Vagina (tissue), 2 donors: ENCODE data around the gene PALLD. TPM values are rescaled to one million over a fixed set of nuclear protein-coding genes. Genes with fewer than 3 reads are reported as not detected.

Experiments
- DNase-seq, 2 donors: peaks; one replicate each; pipeline ENCODE4 v3.0.0-alpha.2; 2017; ENCODE audit errors: extremely low spot score in 2 of 2
- H3K27ac ChIP-seq: fragments of 200-600 bp; sonication (generic); one replicate; pipeline ENCODE4 v1.5.1; 2019
- H3K27me3 ChIP-seq: fragments of 200-600 bp; sonication (generic); one replicate; pipeline ENCODE4 v1.5.1; 2019
- H3K36me3 ChIP-seq, 2 donors: fragments of 200-600 bp; sonication (generic); one replicate each; pipeline ENCODE4 v1.5.1; 2017 to 2019
- H3K4me1 ChIP-seq: fragments of 200-600 bp; sonication (generic); one replicate; pipeline ENCODE4 v1.5.1; 2019
- H3K4me3 ChIP-seq, 2 donors: fragments of 200-600 bp; sonication (generic); 1 replicate in 1 of 2; 2 replicates in 1 of 2; pipeline ENCODE4 v1.5.1; 2016 to 2019
- H3K9me3 ChIP-seq: fragments of 200-600 bp; sonication (generic); one replicate; pipeline ENCODE4 v1.5.1; 2019
- POLR2A ChIP-seq, 2 donors: fragments of 450-650 bp; IDR thresholded peaks; one replicate each; pipeline ENCODE4 v1.6.1; 2017; ENCODE audit warnings: antibody characterized with exemption in 2 of 2, mild to moderate bottlenecking in 2 of 2, moderate library complexity in 2 of 2
- POLR2AphosphoS5 ChIP-seq, 2 donors: sonication (generic); formaldehyde crosslinking; IDR thresholded peaks; one replicate each; pipeline ENCODE4 v1.9.0; 2017; ENCODE audit warnings: antibody characterized with exemption in 2 of 2, mild to moderate bottlenecking in 2 of 2, low read depth in 1 of 2; ENCODE audit not compliant: insufficient read depth in 1 of 2
- intact Hi-C: fragments of 100-400 bp; cut with DNase I; formaldehyde crosslinking; loops from one replicate; pipeline ENCODE4 v1.15.1; 2023
- total RNA-seq: library from RNA; depleted of rRNA; stranded (reverse); fragments of >200 nt; gene quantifications from one replicate; pipeline ENCODE4 v1.2.3, GENCODE V29; 2016
- TF ChIP-seq, protein P1 (sequence below), 3 experiments: fragments of 450-650 bp in 2 of 3; fragments of 200-600 bp in 1 of 3; sonication (generic) in 1 of 3; IDR thresholded peaks; one replicate each; pipeline ENCODE4 v1.5.1; 2017 to 2019; ENCODE audit warnings: antibody characterized with exemption in 3 of 3, mild to moderate bottlenecking in 2 of 3, moderate library complexity in 2 of 3

PALLD gene
- total RNA-seq, 1 donor from 2014 or later, result 229 TPM

DNA sequence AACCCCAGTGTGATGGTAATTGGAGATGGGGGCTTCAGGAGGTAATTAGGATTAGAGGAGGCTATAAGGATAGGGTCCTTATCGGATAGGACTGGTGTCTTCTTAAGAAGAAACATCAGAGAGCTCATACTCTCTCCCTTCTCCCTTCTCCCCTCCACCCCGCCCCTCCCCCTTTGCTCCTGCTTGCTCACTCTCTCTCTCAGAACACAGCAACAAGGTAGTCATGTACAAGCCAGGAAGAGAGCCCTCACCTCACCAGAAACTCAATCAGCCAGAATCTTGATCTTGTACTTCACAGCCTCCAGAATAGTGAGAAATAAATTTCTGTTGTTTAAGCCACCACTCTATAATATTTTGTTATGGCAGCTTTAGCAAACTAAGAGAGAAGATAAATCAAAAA lies 21.1 kb upstream of the PALLD start:
- Histone ChIP-seq H3K9me3 (no peaks in the 10 kb centered on the region), H3K4me1 (peaks cover 15% of the 10 kb centered on the region), H3K36me3 (peaks cover 0 to 7% of the 10 kb centered on the region in 2 donors), H3K27me3 (no peaks in the 10 kb centered on the region), H3K4me3 (no peak overlapping the region), H3K27ac (no peak overlapping the region)
- intact Hi-C loops, result no loop called here
- no peak for DNase-seq
- TF ChIP-seq, protein P1, sequence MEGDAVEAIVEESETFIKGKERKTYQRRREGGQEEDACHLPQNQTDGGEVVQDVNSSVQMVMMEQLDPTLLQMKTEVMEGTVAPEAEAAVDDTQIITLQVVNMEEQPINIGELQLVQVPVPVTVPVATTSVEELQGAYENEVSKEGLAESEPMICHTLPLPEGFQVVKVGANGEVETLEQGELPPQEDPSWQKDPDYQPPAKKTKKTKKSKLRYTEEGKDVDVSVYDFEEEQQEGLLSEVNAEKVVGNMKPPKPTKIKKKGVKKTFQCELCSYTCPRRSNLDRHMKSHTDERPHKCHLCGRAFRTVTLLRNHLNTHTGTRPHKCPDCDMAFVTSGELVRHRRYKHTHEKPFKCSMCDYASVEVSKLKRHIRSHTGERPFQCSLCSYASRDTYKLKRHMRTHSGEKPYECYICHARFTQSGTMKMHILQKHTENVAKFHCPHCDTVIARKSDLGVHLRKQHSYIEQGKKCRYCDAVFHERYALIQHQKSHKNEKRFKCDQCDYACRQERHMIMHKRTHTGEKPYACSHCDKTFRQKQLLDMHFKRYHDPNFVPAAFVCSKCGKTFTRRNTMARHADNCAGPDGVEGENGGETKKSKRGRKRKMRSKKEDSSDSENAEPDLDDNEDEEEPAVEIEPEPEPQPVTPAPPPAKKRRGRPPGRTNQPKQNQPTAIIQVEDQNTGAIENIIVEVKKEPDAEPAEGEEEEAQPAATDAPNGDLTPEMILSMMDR (IDR thresholded peaks at IDR 0.05), result no peak
- TF ChIP-seq POLR2AphosphoS5 (IDR thresholded peaks at IDR 0.05; ENCODE audit: insufficient read depth in 1 of 2, low read depth in 1 of 2) (no peak), POLR2A (IDR thresholded peaks at IDR 0.05) (no peak)

- Histone ChIP-seq H3K36me3 (no peaks in the 10 kb centered on the region), H3K9me3 (no peaks in the 10 kb centered on the region), H3K4me3 (no peak overlapping the region), H3K4me1 (peaks cover 23% of the 10 kb centered on the region), H3K27ac (no peak overlapping the region), H3K27me3 (no peaks in the 10 kb centered on the region)
- TF ChIP-seq, protein P1 (IDR thresholded peaks at IDR 0.05), result no peak
- TF ChIP-seq POLR2A (IDR thresholded peaks at IDR 0.05) (no peak), POLR2AphosphoS5 (IDR thresholded peaks at IDR 0.05; ENCODE audit: insufficient read depth in 1 of 2, low read depth in 1 of 2) (no peak)
- no peak for DNase-seq
- intact Hi-C loops, result no loop called here
Observed at GRCh38 chr4:168478868-168479267, 18.0 kb upstream of the PALLD start.

- H3K4me1 ChIP-seq, result peaks cover 23% of the 10 kb centered on the region
- intact Hi-C loops, result loop anchor here (5.0 kb wide), 1 partner anchor 159 kb away; no protein-coding TSS in a partner anchor
- peak overlapping the region; percentile 99 for H3K27ac ChIP-seq
- H3K9me3 ChIP-seq, result no peaks in the 10 kb centered on the region
- H3K4me3 ChIP-seq, result peak overlapping the region; percentile 80 to 94
- no peaks in the 10 kb centered on the region for H3K27me3 ChIP-seq
- DNase-seq, result no peak
- TF ChIP-seq POLR2A (IDR thresholded peaks at IDR 0.05), result no peak
- peak in 1 of 2 donors; percentile 58 for TF ChIP-seq POLR2AphosphoS5 (IDR thresholded peaks at IDR 0.05; ENCODE audit: insufficient read depth in 1 of 2, low read depth in 1 of 2)
- no peaks in the 10 kb centered on the region for H3K36me3 ChIP-seq
Observed at GRCh38 chr4:168480931-168481611, 15.8 kb upstream of the PALLD start.

DNA sequence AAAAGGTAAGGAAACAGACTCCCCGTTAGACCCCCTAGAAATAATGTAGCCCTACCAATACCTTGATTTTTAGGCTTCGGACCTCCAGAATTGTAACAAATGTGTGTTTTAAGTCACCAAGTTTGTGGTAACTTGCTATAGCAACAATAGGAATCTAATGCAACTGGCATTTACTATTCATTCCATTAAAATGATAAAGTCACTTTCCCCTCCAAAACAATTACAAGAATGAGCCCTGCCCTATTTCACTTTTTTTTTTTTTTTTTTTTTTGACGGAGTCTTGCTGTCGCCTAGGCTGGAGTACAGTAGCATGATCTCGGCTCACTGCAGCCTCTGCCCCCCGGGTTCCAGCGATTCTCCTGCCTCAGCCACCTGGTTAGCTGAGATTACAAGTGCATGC lies 13.0 kb upstream of the PALLD start:
- Histone ChIP-seq H3K4me3 (no peak overlapping the region), H3K36me3 (no peaks in the 10 kb centered on the region), H3K9me3 (no peaks in the 10 kb centered on the region), H3K4me1 (peaks cover 17% of the 10 kb centered on the region), H3K27me3 (no peaks in the 10 kb centered on the region), H3K27ac (no peak overlapping the region)
- intact Hi-C loops, result loop anchor here (5.0 kb wide), 1 partner anchor 162 kb away; no protein-coding TSS in a partner anchor
- TF ChIP-seq POLR2A (IDR thresholded peaks at IDR 0.05), result no peak
- DNase-seq, result no peak

GRCh38 chr4:168484626-168485025 lies 12.2 kb upstream of the PALLD start:
- Histone ChIP-seq H3K36me3 (no peaks in the 10 kb centered on the region), H3K4me3 (no peak overlapping the region), H3K4me1 (peaks cover 9% of the 10 kb centered on the region), H3K27ac (no peak overlapping the region), H3K9me3 (no peaks in the 10 kb centered on the region), H3K27me3 (no peaks in the 10 kb centered on the region)
- intact Hi-C loops, result loop anchor here (5.0 kb wide), 1 partner anchor 162 kb away; no protein-coding TSS in a partner anchor
- no peak for DNase-seq
- TF ChIP-seq POLR2A (IDR thresholded peaks at IDR 0.05), result no peak
- no peak for TF ChIP-seq POLR2AphosphoS5 (IDR thresholded peaks at IDR 0.05; ENCODE audit: insufficient read depth in 1 of 2, low read depth in 1 of 2)
- TF ChIP-seq, protein P1 (IDR thresholded peaks at IDR 0.05), result no peak
